HTR-8/SVneo (cell line): ENCODE data around the gene ZBTB46.

Experiments used
- DNase-seq: peaks from one replicate; pipeline ENCODE4 v3.0.0; 2011; ENCODE audit warnings: low spot score, mixed read lengths; ENCODE audit not compliant: insufficient read length
- FAIRE-seq: peaks from 2 replicates; lab custom pipeline; 2011; peaks lifted over from hg19 to GRCh38; lab: Jason Lieb, UNC

ZBTB46 gene

GRCh38 chr20:63700199-63701050 is 130.6 kb downstream of the ZBTB46 start:
- DNase-seq, result no peak
- peak; percentile 69 for FAIRE-seq

DNA sequence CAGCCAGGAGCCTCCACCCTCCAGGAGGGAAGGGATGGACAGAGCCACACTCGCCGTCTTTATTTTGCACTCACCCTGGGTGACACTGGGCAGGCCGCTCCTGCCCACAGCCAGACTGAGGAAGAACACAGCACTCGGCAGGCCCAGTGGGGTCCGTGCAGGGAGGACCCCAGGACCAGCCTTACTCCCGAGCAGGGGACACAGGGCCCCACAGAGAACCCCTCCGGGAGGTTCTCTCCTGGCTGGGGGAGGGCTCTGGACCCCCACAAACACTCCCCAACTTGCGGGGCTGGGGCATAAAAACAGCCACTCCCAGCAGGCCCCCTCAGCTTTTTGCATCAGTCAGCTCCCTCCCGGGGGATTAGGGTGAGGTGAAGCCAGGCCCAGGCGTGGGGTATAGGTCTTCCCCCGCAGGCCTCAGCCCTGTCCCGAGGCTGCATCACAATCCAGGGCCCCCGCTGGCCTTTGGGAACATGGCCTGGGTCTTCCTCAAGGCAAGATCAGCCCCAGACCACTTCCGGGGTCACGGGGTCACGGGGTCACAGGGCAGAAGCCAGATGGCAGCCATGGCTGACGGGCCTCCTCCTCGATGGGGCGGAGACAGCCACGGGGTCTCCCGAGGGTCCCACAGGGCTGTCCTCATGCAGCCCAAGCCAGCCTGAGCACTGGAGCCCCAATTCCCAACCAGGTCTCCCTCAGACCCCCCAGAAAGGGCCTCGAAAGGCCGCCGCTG is 131.4 kb downstream of the ZBTB46 start:
- FAIRE-seq (peak; percentile 54), DNase-seq (no peak)

DNA sequence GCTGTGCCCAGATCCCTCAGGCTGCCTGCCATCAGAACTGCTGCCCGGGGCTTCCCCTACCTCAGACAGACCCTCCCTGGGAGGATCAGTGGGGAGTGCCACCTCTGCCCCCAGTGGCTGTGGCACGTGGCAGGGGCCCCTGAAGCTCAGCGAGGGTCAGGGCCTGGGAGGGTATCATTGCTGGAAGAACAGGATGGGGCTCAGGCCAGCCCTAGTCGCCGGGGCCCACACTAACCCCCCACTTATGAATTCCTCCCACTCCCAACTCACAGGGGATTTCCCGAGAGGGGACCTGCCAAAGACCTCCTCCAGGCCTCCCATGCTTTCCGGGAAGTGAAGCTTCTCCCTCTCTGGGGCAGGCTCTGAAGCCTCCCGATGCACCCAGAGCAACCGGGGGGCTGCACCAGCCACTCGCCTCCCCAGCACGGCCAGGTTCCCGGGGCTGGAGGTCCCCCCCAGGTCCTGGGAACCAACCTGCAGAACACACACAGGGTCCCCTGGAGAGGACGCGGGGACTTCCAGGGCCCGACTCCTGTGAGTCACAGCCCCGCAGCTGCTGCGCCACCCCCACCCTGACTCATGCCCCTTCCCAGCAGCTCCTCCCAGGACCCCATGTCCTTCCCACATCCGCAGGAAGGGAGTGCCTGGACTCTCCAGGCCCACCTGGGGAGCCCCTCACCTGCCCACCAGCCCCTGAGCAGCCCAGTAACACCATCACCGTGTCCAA is 132.2 kb downstream of the ZBTB46 start:
- FAIRE-seq (peak; percentile 98), DNase-seq (peak; percentile 98)

- peak; percentile 23 for FAIRE-seq
Measured at GRCh38 chr20:63697868-63698545, 133.1 kb downstream of the ZBTB46 start.

DNA sequence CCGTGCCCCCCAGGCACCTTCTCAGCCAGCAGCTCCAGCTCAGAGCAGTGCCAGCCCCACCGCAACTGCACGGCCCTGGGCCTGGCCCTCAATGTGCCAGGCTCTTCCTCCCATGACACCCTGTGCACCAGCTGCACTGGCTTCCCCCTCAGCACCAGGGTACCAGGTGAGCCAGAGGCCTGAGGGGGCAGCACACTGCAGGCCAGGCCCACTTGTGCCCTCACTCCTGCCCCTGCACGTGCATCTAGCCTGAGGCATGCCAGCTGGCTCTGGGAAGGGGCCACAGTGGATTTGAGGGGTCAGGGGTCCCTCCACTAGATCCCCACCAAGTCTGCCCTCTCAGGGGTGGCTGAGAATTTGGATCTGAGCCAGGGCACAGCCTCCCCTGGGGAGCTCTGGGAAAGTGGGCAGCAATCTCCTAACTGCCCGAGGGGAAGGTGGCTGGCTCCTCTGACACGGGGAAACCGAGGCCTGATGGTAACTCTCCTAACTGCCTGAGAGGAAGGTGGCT is 133.7 kb downstream of the ZBTB46 start:
- DNase-seq (no peak), FAIRE-seq (peak; percentile 86)

More at GRCh38 chr20:63697868-63698545, 133.1 kb downstream of the ZBTB46 start:
- DNase-seq, result no peak

DNA sequence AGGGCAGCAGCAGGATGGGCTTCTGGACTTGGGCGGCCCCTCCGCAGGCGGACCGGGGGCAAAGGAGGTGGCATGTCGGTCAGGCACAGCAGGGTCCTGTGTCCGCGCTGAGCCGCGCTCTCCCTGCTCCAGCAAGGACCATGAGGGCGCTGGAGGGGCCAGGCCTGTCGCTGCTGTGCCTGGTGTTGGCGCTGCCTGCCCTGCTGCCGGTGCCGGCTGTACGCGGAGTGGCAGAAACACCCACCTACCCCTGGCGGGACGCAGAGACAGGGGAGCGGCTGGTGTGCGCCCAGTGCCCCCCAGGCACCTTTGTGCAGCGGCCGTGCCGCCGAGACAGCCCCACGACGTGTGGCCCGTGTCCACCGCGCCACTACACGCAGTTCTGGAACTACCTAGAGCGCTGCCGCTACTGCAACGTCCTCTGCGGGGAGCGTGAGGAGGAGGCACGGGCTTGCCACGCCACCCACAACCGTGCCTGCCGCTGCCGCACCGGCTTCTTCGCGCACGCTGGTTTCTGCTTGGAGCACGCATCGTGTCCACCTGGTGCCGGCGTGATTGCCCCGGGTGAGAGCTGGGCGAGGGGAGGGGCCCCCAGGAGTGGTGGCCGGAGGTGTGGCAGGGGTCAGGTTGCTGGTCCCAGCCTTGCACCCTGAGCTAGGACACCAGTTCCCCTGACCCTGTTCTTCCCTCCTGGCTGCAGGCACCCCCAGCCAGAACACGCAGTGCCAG is 134.3 kb downstream of the ZBTB46 start, which contains the start of gene TNFRSF6B:
Gene TNFRSF6B, plus strand, starts transcription at position 25 of the 729 bp plus-strand sequence. Its CDS starts 116 bp downstream, at position 141.
- FAIRE-seq, result no peak
- no peak for DNase-seq

GRCh38 chr20:63696306-63696627 is 134.8 kb downstream of the ZBTB46 start:
- DNase-seq (no peak), FAIRE-seq (peak; percentile 93)

- no peak for DNase-seq
- FAIRE-seq, result no peak
Measured at GRCh38 chr20:63695424-63696305, 135.4 kb downstream of the ZBTB46 start.

GRCh38 chr20:63694584-63695423 is 136.3 kb downstream of the ZBTB46 start:
- FAIRE-seq, result peak; percentile 84

GRCh38 chr20:63693733-63694583 is 137.1 kb downstream of the ZBTB46 start:
- no peak for FAIRE-seq
- DNase-seq, result no peak

More at GRCh38 chr20:63694584-63695423, 136.3 kb downstream of the ZBTB46 start:
- DNase-seq, result no peak
